Hematopoietic multipotent progenitor cell treated with erythropoietin and hydrocortisone succinate and interleukin-3 and kit ligand, for 15 days (in vitro differentiated cells): ENCODE measurements around the gene DEFB132.
A peak's percentile ranks its signal among the peaks of the same experiment; 100 is the strongest.
"Not testable (repeated sequence)": the region's sequence is repeated elsewhere in the genome, so short reads cannot be mapped to it uniquely, and the experiment has no call there.

Source experiments
- DNase-seq: peaks from one replicate; pipeline ENCODE4 v3.0.0-alpha.2; 2015; ENCODE audit warnings: low spot score

DEFB132 gene

GRCh38 chr20:257419-257818 lies at the start of gene DEFB132:
DEFB132 (plus strand) TSS chr20:257724; CDS start chr20:257779, 55 bp downstream.
- DNase-seq = no peak

- DNase-seq = peak; percentile 10
Observed at GRCh38 chr20:208942-209566, 48.5 kb upstream of the DEFB132 start.

DNA sequence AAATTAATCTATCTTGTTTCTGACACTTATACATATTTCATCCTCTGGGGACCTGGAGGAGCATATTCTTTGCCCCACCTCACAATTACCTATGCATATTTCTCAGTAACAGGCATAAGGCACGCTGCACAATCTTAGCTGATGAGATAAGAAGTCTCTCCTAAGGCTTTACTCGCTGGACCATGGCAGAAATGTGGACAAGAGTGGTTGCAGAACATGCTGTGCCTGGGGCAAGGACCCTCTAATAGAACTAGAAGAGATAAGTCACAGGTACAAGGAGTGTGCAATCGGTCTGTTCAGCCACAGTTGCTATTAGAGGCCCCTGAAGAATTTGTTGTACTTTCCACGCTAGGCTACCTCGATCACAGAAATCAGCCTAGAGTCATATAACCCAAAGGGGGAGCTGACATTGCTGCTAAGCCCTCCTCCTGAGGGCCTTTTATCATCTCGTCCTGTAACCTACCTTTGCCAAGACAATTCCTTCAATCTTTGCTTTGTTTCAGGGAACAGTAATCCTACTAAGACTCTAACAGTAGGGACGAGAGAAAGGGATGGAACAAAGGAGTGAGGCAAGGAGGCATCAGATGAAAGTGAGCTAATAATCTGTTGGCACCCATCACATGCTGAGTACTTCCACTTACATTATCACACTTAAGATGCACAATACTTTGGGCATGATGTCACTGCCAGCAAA lies 46.6 kb upstream of the DEFB132 start:
- no peak for DNase-seq

DNA sequence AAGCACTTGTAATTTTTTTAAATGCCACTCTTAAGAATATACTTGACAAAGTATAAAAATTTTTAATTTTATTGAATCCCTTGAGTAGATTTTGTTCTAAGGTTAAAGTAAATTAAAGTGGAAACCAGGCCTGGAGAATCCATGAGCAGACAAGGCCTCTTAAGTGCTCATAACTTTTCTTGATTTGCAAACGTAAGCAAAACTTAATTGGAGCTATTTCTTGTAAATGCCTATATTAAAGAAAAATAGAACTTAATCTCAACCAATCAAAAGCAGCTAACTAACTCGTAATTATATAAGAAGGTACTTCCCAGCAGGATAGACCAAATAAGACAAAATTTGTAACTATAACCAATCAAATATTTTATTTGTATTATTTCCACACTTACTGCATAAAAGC lies 43.1 kb upstream of the DEFB132 start:
- DNase-seq = no peak

- no peak for DNase-seq
Observed at GRCh38 chr20:215796-216195, 41.7 kb upstream of the DEFB132 start.

DNA sequence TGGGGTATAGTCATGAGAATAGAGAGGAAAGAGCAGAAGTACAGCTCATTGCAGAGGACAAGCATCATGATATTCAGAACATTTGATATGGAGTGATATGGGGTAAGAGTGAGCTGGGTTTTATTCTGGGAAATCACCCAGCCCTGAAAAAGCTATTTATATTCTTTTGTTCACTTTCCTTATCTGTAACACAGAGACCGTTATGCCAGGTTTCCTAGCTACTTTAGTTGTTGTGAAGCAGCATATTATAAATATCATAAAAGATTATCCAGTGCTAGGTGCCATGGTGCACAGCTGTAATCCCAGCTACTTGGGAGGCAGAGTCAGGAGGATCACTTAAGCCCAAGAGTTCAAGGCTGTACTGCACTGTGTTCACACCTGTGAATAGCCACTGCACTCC lies 40.3 kb upstream of the DEFB132 start:
- DNase-seq = no peak

- DNase-seq = no peak
Observed at GRCh38 chr20:219290-220115, 38.0 kb upstream of the DEFB132 start.

DNA sequence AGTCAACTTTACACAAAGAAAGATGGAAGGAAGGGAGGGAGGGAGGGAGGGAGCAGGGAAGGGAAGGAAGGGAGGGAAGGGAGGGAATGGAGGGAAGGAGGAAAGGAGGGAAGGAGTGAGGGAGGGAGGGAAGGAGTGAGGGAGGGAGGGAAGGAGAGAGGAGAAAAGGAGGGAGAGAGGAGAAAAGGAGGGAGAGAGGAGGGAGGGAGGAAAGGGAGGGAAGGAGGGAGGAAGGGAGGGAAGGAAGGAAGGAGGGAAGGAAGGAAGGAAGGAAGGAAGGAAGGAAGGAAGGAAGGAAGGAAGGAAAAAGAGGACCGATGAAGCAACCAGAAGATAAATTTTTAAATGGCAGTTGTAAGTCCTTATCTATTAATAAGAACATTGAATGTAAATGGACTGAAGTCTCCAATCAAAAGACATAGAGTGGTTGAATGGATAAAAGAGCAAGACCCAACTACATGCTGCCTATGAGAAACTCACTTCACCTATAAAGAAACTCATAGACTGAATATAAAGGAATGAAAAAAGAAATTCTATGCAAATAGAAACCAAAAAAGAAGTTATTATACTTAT lies 36.2 kb upstream of the DEFB132 start:
- DNase-seq = no peak

DNA sequence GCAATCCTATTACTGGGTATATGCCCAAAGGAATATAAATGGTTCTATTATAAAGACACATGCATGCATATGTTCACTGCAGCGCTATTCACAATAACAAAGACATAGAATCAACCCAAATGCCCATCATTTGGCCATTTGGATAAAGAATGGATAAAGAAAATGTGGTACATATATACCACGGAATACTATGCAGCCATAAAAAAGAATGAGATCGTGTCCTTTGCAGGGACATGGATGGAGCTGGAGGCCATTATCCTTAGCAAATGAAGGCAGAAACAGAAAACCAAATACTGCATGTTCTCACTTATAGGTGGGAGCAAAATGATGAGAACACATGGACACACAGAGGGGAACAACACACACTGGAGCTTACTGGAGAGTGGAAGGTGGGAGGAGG lies 31.6 kb upstream of the DEFB132 start:
- DNase-seq = not testable (repeated sequence)

GRCh38 chr20:226958-227357 lies 30.6 kb upstream of the DEFB132 start, which contains the start of gene DEFB129:
DEFB129 (plus strand) TSS chr20:227258; CDS start chr20:227289, 31 bp downstream.
- DNase-seq = no peak

DNA sequence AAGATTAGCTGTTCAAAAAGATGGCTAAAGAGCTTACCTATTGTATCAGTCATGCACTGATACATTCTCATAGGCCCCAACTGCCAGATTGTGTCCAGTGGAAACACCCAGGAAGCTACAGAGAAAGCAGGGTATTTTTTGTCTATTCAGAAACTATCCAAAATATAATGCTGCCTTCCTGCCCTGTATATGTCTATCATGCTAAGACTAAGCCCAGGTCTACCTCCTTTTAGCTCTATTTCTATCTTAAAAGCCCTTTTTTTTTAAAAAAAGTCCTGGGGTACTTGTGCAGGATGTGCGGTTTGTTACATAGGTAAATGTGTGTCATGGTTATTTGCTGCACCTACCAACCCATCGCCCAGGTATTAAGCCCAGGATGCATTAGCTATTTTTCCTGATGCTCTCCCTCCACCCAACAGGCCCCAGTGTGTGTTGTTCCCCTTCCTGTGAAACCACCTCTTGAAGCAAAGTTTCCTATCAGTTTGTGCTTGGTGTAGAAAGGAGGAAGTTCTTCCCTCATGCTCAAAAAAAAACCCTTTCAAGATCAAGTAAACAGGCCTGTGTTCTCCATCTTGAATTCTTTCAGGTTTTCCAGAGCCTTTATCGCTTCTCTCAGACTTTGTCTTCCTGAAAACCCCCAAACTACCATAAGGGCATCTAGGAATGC lies 30.0 kb upstream of the DEFB132 start:
- DNase-seq = no peak

DNA sequence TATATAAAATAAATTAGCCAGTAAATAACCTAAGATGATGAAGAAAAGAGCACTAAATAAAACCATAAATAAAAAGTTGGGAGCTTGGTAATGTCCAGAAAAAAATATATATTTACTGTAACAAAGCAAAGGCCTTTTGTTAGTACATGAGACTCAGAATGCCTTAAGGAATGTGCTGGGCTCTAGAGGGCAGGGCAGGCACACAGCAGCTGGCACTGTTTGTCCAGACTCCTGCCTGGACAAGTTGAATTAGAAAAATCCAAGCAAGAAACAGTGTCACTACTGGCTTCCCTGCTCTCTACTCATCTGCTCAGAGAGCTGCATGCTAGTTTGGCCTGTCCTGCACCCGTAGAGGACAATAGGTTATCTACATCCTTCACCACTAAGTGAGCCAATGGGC lies 21.6 kb upstream of the DEFB132 start:
- no peak for DNase-seq

DNA sequence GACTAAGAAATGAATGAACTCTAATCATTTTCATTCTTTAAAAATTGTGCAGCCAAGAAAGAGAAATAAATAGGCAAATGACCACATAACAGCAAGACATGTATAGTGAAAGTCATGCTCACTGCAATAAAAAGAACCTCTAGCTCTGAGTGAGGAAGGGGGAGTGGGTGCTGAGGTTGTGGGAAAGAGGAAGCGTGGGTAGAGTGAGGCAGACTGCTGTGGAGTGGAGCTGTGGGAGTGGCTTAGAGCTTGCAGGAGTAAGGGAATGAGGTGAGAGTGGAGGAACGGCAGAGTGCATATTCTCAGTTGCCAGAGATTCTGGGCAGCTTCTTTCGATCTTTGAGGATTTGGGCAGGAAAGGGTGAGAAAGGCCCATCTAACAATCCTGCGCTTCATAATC lies 20.0 kb upstream of the DEFB132 start:
- DNase-seq = no peak

DNA sequence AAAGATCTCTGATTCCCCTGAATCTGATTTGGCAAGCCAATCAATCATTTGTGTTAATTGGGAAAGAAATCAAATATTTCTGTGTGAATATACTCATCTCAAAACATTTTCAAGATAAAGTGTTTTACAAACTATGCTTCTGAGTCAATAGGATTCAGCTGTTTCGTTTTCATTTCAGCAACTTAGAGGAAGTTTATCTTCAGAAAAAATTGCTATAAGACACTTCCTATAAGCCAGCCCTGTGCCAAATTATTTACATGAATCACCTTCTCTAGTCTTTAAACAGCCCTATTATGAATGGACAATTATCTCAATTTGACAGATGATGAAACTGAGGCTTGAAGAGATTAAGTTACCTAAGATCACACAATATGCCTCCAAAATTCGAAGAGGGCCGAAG lies 19.6 kb upstream of the DEFB132 start:
- DNase-seq = no peak

DNA sequence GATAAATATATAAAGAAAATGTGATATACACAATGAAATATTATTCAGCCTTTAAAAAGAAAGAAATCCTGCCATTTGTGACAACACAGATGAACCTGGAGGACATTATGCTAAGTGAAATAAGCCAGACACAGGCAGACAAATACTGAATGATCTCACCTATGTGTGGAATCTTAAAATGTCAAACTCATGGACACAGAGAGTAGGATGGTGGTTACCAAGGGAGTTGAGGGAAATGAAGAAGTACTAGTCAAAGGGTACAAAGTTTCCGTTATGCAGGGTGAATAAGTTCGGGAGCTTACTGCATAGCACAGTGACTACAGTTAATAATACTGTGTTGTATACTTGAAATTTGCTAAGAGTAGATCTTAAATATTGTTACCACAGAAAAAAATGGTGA lies 14.6 kb upstream of the DEFB132 start:
- no peak for DNase-seq

DNA sequence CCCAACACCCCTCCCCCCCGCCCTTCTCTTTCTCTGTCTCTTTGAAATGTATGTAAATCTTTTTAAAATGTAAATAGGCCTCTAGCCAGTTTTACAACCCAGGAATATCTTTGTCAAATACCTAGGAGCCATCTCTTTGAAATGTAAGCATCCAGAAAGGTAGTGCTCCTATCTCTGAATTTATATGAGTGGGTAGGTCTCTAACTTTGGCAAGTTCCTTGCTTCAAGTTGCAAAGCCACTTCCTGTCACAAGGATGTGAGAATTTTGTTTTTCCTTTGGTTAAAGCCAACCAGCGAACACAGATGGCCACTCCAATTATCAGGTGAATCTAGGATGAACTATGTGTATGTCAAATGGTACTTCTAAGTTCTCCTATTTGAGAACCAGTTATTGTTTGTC lies 6.2 kb upstream of the DEFB132 start:
- no peak for DNase-seq

- DNase-seq = no peak
Observed at GRCh38 chr20:252801-253200, 4.7 kb upstream of the DEFB132 start.

DNA sequence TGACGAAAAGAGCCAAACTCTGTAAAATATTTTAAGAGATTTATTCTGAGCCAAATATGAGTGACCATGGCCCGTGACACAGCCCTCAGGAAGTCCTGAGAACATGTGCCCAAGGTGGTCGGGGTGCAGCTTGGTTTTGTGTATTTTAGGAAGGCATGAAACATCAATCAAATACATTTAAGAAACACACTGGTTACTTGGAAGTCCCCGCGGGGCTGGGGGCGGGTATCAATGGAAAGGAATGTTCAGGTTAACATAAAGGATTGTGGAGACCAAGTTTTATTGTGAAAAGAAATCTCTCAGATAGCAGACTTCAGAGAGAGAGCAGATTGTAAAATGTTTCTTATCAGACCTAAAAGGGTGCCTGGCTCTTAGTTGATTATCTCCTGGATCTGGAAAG lies 4.1 kb upstream of the DEFB132 start:
- DNase-seq = not testable (repeated sequence)

DNA sequence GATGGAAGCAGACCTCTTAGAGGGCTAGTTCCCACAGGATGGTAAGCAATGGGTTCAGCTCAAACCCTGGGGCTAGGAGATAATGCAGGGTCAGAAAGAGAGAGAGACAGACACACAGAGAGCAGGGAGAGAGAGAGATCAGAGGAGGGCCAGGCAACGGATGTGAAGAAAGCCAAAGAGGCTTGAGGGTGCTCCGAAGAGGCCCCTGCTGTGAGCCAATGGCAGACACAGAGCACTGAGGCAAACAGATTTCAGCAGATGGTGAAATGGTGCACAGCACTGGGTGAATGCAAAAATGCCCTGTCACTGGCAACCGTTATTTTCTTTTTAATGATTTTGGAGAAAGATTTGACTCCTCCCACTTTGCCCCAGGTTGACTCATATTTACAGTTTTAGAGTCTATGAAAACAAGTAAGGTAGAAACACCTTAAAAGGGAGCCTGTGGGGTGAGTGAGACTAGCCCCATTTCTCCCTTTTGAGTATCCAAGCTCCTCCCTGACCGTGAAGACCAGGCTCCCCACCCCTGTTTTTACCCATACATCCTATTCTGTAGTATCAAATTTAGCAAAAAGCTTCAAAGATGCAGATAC lies 840 bp downstream of the DEFB132 start:
- DNase-seq = no peak

- DNase-seq = no peak
Observed at GRCh38 chr20:258963-259362, 1.4 kb downstream of the DEFB132 start.

DNA sequence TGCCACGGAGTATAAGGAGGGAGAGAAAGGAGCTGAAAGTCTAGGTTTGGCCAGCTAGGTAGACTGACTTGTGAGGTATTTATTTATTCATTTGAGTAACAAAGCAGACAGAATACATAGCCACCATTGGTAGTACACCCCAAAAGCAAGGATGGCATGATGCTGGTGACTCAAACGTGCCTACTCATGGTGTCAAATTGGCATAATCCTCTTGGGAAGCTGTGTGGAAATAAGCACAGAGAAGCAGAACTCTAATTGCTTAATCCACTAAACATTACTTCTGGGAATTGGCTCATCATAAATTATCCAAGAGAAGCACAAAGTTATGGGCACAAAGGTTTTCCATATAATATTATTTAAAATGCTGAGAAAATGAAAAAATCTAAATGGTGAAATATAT lies 2.5 kb downstream of the DEFB132 start:
- DNase-seq = no peak

DNA sequence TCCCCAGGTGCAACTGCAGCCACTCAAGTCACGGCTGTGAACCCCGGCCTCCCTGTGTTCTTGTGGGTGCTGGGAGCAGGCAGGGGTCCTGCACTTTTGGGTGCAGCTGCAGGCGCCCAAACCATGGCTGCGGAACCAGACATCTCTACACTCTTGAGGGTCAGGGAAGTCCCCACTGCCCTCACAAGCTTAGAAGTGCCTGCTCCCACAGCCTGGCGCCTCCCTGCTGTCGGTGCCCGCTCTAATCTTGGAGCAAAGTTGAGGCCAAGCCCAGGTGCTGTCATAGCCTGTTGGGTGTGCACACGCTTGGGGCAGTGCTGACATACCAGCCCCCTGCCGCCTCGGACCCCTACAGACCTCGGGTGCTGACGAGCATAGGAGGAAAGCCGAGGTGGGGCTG lies 6.2 kb downstream of the DEFB132 start:
- no peak for DNase-seq
